Stimulated activated CD4-positive, alpha-beta T cell treated with anti-CD3 and anti-CD28 coated beads, Interleukin-1b, Interleukin-23, amount 100 ng/mL, for 4 hours (primary cell): Measurements from ENCODE around the gene LMAN1L.

Experiments
- DNase-seq, 2 donors: peaks; one replicate each; pipeline ENCODE4 v3.0.0-alpha.2; 2020; ENCODE audit warnings: low read depth in 2 of 2

LMAN1L gene

DNA sequence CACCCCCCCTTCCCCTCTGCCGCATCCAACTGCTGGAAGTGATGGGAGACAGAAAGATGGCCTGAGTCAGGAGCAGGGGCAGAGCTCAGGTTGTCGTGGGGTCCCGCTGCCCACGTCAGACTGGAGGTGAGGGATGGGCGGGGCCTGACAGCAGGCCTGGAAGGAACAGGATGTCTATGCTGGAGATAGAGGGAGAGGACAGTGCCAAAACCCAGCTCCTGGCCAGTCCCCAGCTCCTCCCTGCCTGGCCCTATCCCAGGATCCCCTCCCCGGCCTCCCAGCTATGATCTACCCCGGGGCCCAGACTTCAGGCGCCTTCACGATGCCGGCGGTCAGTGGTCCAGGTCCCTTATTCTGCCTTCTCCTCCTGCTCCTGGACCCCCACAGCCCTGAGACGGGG lies at the start of gene LMAN1L:
Gene LMAN1L, plus strand, starts transcription at position 303 of the 400 bp plus-strand sequence. Its CDS starts 20 bp downstream, at position 323.
- no peak for DNase-seq

DNA sequence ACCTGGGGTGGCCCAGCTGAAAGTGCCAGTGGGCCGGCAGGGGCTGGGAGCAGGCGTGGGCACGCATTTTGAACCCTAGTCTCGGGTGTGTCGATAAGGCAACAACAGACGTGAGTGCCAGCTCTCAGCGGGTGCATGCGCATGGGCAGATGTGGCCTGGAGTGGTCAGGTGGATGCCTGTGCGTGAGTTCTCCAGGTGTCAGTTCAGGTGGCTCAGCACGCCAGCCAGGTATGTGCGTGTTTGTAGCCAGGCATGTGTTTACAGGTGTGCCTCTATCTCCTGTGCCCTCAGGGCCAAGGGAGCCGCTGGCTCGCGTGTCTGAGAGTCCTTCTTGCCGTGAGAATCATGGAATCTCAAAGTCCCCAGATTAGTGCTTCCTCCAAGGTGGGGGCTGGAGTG lies 49.2 kb upstream of the LMAN1L start:
- DNase-seq = no peak

DNA sequence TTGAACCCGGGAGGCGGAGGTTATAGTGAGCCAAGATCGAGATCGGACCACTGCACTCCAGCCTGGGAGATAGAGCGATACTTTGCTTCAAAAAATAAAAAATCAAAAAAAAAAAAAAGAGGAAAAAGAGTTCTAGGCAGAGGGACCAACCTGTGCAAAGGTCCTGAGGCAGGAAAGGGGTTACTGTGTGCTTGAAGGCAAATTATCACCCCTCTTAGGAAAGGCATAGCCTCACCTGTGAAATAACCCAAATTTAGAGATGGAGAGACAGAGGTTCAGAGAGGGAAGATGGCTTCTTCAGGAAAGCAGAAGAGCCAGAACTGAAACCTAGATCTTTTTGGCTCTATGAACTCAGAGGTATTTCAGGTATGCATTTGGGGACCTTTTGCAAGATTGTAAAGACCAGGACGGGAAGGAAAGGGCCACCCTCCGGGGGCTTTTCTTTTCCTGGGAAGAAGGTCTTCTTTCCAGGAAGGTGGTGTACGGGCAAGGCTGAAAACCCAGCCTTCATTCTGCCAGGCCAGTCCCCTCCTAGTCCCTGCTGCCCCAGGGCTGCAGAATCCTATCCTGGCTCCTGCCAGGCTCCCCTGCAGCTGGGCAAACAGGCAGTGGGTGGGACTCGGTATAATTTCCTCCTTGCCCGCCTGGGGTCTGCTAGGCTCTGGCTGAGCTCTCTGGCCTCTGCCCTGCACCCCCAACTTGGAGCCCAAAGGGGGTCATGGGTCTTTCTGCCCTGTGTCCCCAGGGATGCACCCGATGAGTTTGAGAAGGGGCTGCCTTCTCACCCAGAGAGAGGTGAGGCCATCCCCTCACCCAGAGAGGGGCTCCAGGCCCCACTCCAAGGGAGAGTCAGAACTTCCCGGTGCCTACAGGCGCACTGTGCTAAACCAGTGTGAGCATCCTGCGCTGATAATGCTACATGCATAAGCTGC lies 45.2 kb upstream of the LMAN1L start:
- DNase-seq = no peak

DNA sequence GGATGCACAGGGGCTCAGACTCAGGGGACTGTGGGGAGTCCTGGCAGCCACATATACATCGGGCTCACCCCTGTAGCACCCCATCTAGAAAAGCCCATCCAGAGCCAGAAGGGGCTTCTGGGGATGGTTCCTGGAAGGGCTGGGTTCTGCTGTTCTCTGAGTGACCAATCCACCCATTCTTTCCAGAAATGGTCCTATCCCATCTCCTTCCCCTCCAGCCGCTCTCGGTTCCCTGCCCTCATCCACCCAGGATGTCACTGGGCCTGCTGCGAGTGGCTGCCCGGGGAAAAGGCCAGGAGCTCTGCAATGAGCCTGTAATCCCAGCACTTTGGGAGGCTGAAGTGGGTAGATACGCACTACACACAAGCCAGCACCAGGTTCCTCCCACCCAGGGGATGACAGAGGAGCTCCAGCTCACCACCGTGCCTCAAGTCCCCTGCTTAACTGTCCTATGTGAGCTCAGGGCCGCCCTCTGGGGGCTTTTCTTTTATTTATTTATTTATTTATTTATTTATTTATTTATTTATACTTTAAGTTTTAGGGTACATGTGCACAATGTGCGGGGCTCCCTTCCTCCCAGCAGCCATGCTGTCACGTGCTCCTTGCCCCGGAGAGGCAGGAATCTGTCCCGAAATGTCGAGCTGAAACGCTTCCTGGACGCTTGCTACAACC lies 44.4 kb upstream of the LMAN1L start:
- DNase-seq = no peak

DNA sequence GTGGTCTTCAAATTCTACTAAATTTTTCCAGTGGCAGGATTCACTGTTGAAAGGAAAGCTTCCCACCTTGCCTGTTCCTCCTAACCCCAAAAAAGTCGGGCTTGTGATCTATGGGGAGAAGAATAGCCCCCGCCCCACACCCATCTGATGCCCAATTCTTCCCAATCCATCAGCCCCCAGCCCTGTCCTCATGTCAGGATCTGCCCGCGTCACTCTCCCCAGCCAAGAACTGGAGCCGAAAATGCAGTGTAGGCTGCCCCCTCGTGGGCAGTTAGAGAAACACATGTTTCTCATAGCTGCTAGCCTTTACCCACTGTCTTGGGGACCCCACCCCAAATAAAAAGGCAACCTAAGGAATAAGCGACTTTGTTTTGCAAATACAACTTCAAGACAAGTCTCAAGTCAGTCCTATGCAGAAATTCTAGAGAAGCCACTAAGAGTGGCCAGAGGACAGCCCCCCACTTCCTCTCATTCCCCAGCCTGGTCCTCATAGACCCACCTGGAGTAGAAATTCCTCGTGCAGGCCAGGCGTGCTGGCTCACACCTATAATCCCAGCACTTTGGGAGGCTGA lies 43.8 kb upstream of the LMAN1L start:
- DNase-seq = peak; percentile 58 to 60

DNA sequence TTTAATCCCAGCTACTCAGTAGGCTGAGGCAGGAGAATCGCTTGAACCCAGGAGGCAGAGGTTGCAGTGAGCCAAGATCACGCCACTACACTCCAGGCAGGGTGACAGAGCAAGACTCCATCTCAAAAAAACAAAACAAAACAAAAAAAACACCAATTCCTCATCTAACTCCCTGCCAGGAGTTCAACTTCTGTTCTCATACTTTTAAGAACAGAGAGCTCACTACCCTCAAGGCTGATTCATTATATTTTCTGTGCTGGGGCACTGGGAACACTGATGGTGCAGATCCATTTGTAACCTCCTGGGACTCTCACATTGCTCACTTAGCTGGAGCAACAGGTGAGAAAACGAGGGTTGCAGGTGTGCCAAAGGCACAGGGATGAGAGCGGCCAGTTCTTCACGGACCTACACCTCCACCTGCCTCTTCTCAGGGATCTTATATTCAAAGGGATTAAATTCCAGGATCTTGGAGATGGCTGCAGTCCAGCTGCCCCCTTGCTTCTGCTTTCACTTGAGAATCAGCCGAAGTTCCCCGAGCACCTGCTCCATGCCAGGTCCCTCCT lies 43.1 kb upstream of the LMAN1L start:
- no peak for DNase-seq

DNA sequence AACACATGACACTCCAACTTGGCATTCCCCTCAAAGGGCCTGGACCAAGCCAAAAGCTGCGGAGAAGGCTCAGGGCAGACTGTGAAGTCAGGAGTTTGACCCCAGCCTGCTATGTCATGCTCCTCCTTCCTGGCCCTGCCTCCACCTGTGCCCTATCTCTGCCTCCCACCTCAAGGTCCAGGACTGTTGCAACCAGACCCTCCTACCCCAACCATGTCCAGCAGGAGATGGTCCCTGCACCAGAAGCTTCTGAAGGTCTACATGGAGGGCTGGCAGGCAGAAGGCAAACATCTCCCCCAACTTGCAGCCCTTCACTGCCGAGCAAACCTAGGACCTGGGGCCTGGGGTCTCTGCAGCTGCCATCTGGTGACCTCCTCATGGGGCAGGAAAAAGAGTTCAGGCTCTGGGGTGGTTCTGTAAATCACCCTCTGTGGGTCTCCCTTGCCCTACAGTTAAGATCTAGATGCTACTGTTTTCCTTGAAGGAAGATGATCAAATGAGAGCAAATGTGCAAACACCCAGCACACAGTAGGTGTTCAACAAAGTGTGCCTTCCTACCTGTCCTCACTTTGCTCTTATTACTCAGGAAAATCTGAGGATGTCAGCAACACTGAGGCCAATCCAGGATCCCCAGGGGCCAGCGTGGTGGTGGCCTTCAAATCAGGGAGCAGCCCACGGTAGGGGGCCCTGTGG lies 42.3 kb upstream of the LMAN1L start:
- no peak for DNase-seq

DNA sequence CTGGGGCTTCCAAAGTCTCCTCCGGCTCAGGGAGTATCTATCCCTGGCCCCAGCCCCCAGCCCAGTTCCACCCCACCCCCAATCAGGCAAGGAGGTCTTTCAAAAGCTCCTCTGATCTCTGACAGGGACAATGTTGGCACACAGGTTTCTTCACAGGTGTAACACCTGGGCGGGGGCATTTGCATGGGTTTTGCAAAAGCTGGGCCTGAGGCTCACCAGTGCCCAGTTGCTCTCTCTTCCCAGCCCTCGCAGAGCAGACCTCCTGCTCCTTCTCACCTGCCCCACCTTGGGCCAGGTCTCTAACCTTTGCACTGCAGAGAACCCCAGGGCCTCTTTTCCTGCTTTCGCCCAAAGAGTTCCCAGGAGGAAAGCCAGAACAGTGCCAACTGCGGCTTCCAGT lies 39.3 kb upstream of the LMAN1L start:
- DNase-seq = no peak

DNA sequence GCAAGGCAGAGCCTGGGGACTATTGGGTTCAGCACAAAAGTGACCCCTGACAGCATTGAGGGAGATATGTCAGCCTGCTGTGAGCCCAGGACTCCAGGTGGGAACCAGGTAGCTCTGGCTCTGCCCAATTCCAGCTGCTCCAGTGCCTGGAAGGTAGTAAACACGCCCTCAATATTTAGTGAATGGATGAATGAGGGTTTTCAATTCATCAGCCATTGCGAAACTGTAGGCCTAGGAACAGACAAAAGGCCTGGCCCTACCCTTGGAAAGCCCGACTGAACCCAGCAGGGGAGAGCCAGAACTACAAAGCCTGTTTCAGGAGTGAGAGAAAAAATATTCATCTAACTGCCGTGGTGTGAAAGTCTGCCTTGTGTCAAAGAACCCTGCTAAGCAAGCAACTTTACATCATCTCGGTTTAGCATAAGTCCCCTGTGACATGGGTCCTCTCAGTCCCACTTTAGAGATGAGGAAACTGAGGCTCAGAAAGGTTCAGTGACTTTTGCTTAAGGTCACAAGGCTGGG lies 38.8 kb upstream of the LMAN1L start:
- DNase-seq = no peak

DNA sequence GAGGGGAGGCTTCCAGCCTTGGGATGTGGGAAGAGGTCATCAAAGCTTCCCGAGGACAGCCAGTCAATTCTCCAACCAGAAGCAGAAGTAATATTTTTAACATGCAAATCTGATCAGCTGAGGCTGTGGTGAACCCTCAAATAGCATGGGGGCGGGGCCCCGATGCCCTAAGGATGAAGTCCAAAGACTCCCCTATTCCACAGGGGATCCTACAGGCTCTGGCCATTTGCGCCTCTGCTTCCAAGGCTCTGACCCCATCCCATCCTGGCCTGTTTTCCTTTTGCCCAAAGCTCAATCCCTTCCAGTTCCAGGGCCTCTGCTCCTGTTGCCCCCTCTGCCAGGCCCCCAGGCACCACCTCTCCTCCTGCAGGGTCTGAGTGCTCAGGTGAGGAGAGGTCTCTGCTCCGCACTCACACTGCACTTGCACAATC lies 37.5 kb upstream of the LMAN1L start:
- DNase-seq = no peak

DNA sequence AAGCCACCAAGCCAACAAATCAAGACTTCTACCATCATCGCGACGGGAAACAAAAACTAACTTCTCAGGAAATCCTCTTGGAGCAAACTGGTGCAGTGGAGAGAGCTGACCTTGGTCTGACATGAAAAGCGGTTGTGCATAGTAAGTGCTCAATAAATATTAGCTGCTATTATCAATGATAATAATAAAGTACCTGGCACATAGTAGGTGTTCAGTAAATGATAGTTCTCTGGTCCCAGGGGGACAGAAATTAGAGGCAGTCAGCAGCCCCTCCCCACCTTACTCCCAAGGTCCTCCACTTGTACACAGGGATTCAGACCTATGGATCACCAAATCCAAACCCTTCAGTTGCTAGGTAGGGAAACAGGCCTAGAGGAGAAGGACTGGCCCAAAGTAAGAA lies 36.7 kb upstream of the LMAN1L start:
- DNase-seq = no peak

DNA sequence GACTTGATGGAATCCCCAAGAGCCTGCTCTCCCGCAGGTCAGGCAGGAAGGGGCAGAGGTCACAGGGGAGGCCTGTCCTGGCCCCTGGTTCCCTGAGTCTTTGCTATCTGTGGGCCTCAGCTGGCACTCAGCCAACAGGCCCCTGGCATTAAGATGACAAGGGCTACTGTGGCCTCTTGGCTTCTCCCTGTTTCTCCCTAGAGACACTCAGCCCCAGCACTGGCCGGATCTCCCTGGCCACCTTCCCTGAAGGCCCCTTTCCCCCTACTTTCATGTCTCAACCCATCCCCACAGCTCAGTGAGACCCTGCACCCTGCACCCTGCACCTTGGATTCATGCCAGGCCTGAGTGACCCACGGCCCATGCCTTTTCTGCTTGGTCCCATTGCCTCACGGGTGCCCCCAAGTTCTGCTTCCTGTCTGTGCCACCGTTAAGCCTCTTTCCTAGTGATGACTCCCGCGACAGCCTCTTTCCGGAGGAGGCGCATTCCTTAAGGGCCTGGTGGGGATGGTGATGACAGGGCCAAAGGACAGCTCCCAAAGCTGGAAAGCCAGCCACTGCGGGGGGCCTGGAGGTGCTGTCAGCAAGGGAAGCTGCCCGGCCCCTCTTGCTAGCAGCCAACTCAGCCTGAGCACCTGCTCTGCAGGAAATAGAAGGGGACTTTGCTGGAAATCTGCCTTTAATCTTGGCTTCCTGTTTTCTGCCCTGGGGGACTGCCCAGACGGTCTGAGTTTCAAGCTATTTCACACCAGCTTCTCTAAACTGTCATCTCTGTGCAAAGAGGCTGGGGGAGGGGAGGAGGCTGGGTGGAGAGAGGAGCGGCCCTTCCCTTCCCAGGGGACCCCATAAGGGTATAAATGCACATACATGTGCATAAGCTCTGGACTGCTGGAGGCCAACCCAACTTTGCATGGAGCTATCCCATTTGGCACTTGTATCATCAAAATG lies 35.5 kb upstream of the LMAN1L start:
- no peak for DNase-seq

DNA sequence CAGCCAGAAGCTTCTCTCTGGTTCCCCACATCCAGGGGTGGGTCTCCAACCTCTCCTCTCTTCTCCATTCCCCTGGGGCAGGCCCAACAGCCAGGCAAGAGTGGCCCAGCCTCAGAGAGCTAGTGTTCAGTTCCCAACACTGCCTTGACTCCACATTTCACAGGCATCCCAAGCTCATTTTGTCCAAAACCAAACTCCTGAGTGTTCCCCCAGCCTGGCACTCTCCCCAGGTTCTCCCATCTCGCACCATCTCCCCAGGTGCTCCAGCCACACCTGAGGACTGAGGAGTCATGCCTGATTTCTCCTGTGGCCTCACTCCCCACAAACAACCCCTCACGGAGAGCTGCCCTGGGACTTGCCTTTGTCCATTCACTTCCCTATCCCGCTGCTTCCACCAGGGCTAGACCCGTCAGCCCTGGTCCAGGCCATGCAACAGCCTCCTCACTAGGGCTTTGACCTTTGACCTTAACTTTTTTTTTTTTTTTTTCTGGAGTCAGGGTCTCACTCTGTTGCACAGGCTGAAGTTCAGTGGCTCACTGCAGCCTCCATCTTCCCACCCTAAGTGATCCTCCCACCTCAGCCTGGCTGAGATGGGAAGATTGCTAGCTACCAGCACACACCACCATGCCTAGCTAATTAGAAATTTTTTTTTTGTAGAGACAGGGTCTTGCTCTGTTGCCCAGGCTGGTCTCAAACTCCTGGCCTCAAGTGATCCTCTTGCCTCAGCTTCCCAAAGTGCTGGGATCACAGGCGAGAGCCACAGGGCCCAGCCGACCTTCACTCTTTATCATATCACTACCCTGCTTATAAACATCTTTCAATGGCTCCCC lies 34.7 kb upstream of the LMAN1L start:
- no peak for DNase-seq

DNA sequence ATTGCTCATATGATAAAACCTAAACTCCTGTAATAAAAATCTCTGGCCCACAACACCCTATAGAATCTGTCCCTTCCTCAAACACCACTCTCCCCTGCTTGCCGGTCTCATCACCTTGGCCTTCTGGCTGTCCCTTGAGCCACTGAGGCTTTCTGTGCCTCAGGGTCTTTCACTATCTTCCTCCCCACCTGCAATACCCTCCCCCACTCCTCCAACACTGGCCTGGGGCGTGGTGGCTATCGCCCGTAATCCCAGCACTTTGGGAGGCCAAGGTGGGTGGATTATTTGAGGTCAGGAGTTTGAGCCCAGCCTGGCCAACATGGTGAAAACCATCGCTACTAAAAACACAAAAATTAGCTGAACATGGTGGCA lies 34.0 kb upstream of the LMAN1L start:
- no peak for DNase-seq

DNA sequence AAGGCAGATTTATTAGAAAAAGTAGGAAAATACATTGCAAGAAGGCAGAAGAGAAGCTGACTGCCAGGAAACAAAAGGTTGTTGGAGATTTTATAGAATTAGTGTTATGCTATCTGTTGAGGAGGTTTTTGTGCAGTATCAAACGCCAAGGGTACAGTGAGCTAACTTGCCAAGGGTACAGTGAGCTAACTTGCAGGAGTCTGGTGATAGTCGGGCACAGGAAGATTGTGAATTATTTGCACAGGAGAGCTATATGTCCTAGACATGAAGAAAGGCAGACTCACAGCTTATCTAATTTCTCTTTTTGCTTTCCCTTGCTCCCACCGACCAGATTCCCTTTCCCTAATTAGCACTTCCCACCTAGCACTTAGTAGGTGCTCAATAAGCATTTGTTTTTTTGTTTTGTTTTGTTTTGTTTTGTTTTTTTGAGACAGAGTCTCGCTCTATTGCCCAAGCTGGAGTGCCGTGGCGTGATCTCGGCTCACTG lies 33.4 kb upstream of the LMAN1L start:
- no peak for DNase-seq

DNA sequence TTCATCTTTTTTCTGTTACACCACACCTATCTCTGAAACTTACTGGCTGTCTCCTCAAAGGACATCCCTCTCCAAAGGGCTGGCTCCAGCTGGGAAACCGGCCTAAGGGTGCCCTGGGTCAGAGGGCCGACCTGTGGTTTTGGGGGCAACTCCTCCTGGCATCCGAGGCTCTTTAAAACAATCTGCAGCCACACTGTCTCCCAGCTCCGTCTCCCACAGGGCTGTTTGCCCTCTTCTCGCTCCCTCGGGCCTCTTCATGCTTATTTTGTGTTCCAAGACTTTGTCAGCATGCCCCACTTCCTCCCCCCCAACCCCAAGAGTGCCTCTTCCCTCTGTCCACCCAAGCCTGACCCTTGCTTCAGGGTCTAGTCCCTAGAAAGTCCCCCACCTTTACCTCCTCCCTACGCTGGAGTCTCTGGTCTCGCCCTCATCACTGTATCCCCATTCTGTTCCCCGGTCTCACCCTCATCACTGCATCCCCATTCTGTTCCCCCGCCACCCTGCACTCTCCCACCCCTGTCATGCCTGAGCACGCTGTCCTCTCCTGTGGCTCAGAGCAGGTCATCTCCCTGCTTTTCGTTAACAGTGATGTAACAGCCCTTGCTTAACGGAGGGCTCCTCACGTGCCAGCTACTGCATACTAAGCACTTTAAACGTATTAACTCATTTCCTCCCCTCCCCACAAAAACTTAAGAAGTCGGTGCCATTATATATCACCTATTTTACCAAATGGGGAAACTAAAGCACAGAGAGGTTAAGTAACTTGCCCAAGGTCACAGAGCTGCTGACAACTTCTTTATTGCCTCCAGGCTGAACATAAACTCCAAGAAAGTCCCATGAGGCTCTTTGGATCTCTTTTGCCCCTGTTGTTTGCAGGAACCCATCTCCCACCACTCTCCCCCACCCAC lies 31.9 kb upstream of the LMAN1L start:
- no peak for DNase-seq

DNA sequence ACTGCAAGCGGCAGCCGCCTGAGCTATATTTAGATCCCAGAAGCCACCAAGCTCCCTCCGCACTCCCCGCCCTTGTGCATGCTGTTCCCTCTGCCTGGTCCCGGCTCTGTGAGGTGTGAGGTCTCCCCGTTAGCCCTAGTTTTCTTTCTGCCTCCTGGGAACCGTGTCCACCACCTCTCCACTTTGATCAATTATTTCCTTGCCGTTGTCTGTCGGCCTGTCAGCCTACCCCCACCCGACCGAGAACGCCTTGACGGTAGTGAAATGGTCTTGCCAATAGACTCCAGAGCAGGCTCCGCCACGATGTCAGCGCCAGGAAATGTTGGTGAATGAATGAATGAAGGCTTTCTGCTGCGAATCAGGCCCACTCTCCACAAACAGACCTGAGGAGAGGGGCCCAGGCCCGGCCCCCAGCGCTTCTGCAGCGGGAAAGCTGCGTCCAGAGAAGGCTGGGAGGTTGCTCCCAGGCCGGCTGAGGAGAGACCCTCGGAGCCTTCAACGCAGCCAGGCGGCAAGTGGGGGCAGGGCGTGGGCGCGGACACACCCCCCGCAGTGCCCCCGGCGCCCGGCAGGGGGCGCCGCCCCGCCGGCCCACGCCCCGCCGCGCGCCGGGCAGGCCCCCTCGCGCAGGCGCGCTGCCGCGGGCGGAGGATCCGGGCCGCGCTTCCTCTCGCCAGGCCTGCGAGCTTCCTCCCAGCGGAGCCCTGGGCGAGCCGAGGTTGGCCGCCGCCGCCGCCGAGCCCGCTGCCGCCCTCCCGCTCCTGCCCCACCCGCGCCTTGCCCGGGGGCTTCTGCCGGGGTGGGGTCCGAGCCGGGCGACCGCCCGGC lies 31.0 kb upstream of the LMAN1L start, which contains the start of gene CSK:
Gene CSK, plus strand, starts transcription at position 650 of the 828 bp plus-strand sequence. CDS start 16,218 bp downstream, outside the sequence.
- DNase-seq = peak; percentile 68 to 77
